ENCODE results near the gene UCK1.

DNA sequence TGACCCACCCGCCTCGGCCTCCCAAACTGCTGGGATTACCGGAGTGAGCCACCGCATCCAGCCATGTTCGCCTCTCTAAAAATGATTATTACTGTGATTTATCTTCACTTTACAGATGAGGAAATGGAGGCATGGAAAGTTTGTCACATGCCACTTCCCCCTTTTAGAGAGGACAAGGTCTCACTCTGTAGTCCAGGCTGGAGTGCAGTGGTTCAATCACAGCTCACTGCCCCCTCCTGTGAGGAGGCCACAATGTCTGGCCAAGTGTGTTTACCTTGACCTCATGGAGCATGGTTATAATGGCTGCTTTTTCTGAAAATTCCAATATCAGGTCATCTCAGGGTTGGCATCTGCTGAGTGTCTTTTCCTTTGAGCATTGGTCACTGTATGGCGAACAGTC, 21.0 kb upstream of the UCK1 start:
- TF ChIP-seq, protein P1, sequence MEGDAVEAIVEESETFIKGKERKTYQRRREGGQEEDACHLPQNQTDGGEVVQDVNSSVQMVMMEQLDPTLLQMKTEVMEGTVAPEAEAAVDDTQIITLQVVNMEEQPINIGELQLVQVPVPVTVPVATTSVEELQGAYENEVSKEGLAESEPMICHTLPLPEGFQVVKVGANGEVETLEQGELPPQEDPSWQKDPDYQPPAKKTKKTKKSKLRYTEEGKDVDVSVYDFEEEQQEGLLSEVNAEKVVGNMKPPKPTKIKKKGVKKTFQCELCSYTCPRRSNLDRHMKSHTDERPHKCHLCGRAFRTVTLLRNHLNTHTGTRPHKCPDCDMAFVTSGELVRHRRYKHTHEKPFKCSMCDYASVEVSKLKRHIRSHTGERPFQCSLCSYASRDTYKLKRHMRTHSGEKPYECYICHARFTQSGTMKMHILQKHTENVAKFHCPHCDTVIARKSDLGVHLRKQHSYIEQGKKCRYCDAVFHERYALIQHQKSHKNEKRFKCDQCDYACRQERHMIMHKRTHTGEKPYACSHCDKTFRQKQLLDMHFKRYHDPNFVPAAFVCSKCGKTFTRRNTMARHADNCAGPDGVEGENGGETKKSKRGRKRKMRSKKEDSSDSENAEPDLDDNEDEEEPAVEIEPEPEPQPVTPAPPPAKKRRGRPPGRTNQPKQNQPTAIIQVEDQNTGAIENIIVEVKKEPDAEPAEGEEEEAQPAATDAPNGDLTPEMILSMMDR (conservative IDR thresholded peaks at IDR 0.05) = no peak
- no peak for TF ChIP-seq ZFX (IDR thresholded peaks at IDR 0.05)
